GM12892 (cell line): ENCODE data around the gene RFTN2.

Source experiments
- POLR2A ChIP-seq: IDR thresholded peaks from 2 replicates; pipeline ENCODE4 v1.6.1; 2011; ENCODE audit warnings: low read depth, low read length, control low read depth
- POLR2AphosphoS5 ChIP-seq: IDR thresholded peaks from 2 replicates; pipeline ENCODE4 v1.6.1; 2011; ENCODE audit warnings: low read depth, low read length, control low read depth

- TF ChIP-seq POLR2A (no peak), POLR2AphosphoS5 (no peak)
These were observed 132.2 kb downstream of the RFTN2 start for GRCh38 chr2:197543206-197543605.
